Activated CD4-positive, alpha-beta T cell treated with anti-CD3 and anti-CD28 coated beads, Interleukin-2, amount 50 U/mL, for 24 hours (primary cell): ENCODE measurements around the gene SUGCT.
"Not testable (repeated sequence)": the region's sequence is repeated elsewhere in the genome, so short reads cannot be mapped to it uniquely, and the experiment has no call there.

Source experiments
- DNase-seq, 2 donors: peaks; one replicate each; pipeline ENCODE4 v3.0.0-alpha.2; 2020; ENCODE audit warnings: low read depth in 1 of 2, low spot score in 1 of 2

The SUGCT gene

DNA sequence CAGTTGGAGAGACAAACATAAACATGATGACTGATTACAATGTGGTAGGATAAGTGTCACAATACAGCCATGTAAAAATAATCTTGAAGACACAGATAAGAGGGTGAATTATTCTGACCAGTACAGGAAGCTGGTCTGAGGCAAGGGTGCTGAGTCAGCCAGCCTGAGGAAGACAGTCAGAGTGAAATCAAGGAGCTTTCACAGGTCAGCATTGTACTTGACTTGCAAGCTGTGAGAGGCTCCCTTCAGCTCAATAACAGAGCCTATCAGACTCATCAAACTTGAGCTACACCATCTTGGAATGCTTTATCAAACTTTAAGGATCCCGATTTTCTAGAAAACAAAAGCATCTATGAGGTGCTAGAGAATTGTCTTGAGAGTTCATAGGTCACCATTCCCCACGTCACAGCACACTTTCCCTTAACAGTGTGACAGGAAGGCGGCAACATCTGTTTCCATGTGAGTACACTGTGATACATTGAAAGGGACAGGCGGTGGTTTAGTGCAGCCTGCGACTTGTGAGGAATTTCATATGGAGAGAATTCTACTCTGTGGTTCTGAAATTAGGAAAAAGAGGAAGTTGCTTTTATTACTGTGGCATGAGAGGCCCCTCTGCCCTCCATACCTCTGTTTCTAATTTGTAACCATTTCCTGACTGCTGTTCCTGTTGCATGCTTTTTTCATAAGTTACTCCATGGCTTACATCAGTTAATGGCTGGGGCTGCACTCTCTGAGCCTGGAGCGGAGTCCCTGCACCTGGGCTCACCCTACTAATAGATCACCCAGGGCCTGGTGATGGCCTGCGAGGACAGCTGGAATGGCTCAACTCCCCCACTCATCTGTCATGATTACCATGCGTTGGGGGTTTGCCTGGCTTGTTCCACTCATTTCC is 417.1 kb downstream of the SUGCT start:
- DNase-seq = no peak

DNA sequence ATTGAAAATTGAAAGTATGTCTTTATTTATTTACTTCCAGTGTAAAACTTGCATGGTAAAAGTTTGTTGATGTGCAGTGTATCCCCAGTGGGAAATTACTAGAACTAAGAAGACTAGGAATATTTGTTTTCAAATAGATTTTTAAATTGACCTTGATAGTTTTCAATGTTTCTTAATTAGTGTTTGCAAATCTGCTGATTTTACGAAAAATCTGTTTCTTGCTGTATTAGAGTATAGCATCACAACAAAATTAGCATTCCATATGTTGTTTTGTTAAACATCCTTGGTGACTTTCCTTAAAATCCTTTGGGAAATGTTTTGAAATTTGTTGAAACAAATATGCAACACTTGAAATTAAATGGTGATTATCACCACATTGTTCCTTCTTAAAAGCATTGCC is 425.9 kb downstream of the SUGCT start:
- DNase-seq = no peak

DNA sequence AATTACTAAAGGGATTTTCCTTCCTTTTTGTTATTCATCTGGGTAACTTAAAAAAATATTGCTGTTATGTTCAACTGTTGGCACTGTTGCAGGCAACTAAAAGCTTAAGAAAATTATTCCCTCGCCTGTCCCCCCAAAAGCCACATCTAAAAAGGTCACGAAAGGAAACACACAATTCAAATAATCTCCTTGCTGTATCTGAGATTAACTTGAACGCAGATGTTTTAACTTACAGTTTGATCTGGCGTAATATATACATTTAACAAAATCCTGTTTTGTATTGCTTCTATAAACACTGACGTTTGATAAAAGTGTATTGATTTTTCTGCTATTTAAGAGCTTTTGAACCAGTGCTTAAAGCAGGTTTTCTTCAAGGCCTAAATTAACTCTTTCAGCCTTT is 432.1 kb downstream of the SUGCT start:
- no peak for DNase-seq

DNA sequence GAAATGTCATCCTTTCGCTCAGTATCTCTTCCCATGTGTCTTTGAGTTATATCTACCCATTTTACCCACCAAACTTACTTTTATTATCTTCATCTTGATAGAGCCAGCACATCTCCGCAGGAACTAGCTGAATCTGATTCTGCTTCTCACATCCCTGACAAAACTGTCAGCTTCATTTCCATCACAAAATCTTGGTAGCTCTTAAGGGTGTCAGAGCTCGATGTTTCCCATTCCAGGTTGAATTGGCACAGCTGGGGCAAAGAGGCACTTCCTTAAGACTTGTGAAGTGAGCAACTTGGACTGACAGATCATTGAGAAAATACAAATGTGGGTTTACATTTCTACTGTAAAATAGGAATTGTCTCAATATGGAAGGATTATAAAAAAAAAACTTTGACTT is 434.5 kb downstream of the SUGCT start:
- DNase-seq = no peak

DNA sequence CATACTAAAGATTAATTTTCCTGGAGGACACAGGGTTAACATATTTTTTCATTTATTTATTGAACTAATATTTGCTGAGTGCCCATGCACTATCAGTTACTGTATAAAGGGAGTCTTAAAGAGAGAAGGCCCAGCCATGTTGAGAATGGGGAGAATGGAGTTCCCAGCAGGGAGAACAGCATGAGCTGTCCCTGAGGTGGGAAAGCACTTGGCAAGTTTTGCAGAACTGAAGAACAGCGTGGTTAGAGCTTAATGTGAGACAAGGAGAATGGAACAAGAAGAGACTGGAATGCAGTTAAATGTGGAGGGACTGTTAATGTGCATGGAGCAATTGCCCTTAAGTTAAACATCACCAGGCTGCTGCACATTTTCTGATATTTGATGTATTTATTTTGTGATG is 435.4 kb downstream of the SUGCT start:
- no peak for DNase-seq

- DNase-seq = no peak
Observed at GRCh38 chr7:40571796-40572195, 437.0 kb downstream of the SUGCT start.

GRCh38 chr7:40572810-40573465 is 438.1 kb downstream of the SUGCT start:
- no peak for DNase-seq

DNA sequence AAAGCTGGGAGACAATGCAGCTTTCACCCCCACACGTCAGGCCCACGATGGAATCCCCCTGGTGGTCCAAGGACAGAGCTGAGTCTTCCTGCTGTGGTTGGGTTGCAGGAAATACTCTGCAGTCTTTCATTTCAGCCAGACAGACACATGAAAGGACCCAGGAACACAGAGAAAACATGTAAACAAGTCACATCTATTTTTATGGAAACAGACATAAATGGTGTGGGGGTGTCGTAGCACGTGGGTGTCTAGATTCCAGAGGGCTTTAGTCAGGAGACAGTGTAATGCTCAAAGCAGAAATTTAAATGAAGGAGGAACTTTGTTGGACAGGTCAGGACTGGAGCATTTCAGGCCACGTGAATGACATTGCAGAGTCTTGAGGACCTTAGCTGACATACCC is 444.6 kb downstream of the SUGCT start:
- no peak for DNase-seq

DNA sequence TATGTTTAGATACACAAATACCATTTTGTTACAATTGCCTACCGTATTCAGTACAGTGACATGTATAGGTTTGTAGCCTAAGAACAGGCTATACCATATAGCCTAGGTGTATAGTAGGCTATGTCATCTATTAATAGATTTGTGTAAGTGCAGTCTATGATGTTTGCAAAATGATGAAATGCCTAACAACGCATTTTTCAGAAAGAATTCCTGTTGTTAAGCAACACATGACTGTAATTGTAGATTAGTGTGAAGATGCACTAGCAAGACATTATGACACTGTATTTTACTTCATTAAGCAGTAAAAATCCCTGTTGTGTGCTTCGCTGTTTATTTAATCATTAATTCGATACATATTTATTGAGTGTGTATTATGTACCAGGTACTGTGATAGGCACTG is 446.0 kb downstream of the SUGCT start:
- DNase-seq = no peak

DNA sequence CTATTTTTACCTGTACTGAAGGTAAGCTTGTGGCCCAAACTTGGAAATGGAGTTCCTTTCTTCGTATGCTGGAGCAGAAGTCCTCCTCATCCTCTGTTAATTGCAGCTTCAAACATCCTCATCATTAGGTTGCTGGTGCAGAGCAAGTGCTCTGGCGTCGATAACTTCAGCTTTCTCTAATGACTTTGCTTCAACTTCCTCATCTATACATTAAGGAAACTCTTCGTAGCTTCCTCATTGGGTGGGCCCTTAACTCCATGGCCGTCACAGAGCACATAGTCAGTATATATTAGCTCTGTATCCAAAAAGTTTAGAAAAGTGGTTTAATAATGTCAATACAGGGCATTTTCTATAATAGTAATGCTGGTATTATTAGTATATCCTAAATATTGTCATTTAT is 447.7 kb downstream of the SUGCT start:
- DNase-seq = no peak

DNA sequence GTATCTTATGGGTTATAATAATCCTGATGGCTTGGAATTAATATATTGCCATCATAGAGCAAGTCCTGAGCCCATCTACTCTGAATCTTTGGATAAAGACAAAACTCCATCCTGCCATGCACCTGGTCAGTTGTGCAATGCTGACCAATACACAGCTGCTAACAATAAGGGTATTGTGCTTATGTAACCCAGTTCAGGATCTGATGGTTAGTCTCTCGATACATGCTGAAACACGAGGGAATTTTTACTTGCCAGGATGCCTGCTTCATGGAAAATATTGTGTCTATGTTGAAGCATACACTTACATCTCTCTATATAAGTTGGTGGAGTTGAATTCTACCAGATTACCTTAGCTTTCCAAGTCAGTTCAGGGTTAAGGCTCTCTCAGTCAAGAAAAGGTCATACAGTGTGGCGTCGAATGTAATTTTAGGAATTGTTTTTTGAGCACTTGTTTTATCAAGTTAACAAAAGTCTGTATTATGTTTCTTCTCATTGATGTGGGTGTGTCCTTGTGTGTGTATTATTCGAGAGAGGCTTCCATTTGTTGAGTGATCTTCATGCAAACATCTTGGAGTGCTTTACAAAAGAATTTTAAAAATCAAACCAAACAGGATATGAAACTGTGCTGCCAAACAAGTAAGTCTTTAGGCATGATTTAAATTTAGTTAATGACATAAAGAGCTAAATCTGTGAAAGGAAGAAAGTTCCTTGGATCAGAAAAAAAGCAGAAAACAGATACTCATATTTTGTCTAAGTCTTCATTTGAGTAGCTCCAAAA is 449.1 kb downstream of the SUGCT start:
- DNase-seq = no peak

GRCh38 chr7:40584667-40585433 is 450.0 kb downstream of the SUGCT start:
- DNase-seq = no peak

GRCh38 chr7:40586197-40586596 is 451.4 kb downstream of the SUGCT start:
- DNase-seq = no peak

DNA sequence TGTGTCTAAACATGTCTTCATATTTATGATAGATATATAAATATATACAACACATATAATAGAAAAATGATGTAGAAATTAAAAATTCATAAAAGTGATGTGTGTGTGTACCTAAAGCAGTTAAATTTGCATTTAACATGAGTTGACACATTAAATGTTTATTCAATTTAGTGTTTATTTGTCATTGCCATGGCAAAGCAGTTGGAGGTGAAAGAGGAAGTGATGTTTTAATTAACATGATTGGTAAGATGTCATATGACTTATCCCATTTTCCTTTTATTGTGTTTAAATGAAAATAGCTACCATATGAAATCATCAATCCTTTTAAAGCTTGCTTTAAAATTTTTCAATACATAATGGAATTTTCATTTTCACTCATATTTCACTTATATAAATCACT is 452.6 kb downstream of the SUGCT start:
- DNase-seq = no peak

GRCh38 chr7:40595129-40595528 is 460.3 kb downstream of the SUGCT start:
- DNase-seq = no peak

GRCh38 chr7:40595832-40596231 is 461.0 kb downstream of the SUGCT start:
- DNase-seq = no peak

GRCh38 chr7:40597517-40597916 is 462.7 kb downstream of the SUGCT start:
- no peak for DNase-seq

DNA sequence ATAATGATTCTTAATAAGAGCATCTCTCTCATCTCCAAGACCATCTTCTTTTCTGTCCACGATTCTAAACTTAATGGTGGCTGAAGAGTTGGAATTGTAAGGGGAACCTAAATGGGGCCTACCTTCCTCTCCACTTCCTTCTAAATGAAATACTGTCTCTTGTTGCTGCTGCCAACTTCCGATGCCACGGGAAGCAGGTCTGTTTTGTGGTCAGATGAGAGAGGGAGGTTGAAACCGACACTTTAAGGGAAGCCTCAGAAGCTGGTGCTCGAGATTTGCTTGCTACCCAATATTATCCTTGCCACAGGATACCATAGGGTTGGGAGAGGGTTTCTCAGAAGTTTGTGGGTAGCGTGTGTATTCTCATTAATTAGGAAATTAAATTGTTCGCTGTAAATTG is 464.1 kb downstream of the SUGCT start:
- no peak for DNase-seq

DNA sequence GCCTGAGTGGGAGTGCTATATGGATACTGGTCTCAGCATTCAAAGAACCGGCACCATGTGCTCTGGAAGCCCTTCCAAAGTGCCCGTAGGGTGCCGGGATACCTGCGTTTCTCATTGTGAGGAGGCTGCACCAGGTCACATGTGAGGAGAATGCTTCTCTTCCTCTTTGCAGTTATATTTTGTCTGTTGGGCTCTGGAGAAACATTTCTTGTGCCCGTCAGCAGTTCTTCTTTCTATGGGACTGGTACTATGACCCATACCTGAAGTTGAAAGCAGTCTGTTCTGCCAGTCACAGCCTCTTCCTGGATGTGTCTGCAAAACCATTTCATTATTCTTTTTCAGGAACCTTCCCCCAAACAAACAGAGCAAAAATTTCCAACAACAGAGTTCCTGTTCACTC is 465.0 kb downstream of the SUGCT start:
- DNase-seq = no peak

DNA sequence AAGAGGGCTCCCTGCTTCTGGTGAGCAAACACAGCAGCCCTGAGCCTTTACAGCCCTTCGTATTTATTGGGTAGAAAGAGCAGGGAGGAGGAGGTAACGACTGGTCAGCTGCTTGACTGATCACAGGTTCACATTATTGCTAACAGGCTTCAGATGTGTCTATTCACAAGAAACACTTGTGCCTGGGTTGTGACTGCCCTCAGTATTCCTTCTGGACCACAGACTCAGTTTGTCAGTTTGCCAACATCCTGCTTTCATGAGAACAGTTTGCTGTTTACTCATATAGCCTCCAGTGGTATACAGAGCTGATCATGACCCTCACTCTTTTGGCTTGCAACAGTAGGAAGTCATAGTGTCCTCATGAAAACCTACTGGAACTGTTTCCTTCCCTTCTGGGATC is 467.5 kb downstream of the SUGCT start:
- not testable (repeated sequence) for DNase-seq
